MG63 (cell line): ENCODE measurements around the gene CENPH. TPM values are rescaled to one million over a fixed set of nuclear protein-coding genes. Genes with fewer than 3 reads are reported as not detected.
A peak's percentile ranks its signal among the peaks of the same experiment; 100 is the strongest.
"Not testable (repeated sequence)": the region's sequence is repeated elsewhere in the genome, so short reads cannot be mapped to it uniquely, and the experiment has no call there.

Experiments used
- DNase-seq: peaks from one replicate; pipeline ENCODE4 v3.0.0-alpha.2; 2020
- H3K27me3 ChIP-seq: fragments of 250-450 bp; sonication (Bioruptor Pico); 2 replicates; pipeline ENCODE4 v1.5.1; 2020; ENCODE audit warnings: mild to moderate bottlenecking, moderate library complexity
- H3K36me3 ChIP-seq: fragments of 250-450 bp; sonication (Bioruptor Pico); 2 replicates; pipeline ENCODE4 v1.5.1; 2020; ENCODE audit warnings: mild to moderate bottlenecking, moderate library complexity
- H3K4me3 ChIP-seq: fragments of 250-450 bp; sonication (Bioruptor Pico); 2 replicates; pipeline ENCODE4 v1.5.1; 2020; ENCODE audit warnings: mild to moderate bottlenecking, moderate library complexity
- H3K9me3 ChIP-seq: fragments of 250-450 bp; sonication (Bioruptor Pico); 2 replicates; pipeline ENCODE4 v1.5.1; 2020; ENCODE audit warnings: mild to moderate bottlenecking, moderate library complexity
- total RNA-seq: library from RNA; depleted of rRNA; stranded (reverse); fragments of >200 nt; shearing (Covaris generic); gene quantifications from 2 replicates; pipeline ENCODE4 v1.2.3, GENCODE V29; 2014; ENCODE audit warnings: low replicate concordance; rRNA removed

Gene CENPH
- total RNA-seq, 1 experiment from 2014 or later, result 33.6 TPM

DNA sequence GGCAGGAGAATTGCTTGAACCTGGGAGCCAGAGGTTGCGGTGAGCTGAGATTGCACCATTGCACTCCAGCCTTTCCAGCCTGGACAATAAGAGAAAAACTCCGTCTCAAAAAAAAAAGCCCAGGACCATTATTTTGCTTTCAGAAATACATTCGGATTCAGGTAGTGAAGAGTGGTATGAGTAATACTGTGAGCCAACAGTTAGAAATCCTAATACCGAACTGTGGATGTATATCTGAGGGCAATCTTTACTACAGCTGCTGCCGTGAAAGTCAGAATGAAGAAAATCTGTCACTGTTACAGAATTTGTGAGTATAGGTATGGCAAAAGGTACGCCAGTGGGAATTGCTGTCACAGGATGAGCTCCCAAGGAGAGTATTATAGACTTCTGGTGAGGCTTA lies 41.9 kb downstream of the CENPH start:
- DNase-seq, result no peak
- Histone ChIP-seq H3K4me3 (no peak overlapping the region), H3K36me3 (peaks cover 23% of the 10 kb centered on the region), H3K27me3 (no peaks in the 10 kb centered on the region), H3K9me3 (no peaks in the 10 kb centered on the region)

DNA sequence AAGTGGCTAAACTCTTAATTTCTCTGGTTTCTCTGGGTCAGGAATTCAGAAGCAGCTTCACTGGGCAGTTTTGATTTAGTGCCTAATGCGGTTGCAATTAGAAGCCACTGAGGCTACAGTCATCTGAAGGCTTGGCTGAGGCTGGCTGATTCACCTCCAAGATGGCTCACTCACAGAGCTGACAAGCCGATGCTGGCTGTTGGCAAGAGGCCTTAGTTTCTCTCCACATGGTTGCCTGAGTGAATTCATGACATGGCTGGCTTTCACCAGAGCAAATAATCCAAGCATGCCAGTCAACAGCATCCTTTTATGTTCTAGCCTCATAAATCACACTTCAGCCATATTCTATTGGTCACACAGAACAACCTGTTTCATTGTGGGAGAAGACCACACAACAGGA lies 42.5 kb downstream of the CENPH start:
- no peaks in the 10 kb centered on the region for H3K9me3 ChIP-seq
- peak; percentile 52 for DNase-seq
- no peaks in the 10 kb centered on the region for H3K27me3 ChIP-seq
- H3K4me3 ChIP-seq, result no peak overlapping the region
- peaks cover 23% of the 10 kb centered on the region for H3K36me3 ChIP-seq

DNA sequence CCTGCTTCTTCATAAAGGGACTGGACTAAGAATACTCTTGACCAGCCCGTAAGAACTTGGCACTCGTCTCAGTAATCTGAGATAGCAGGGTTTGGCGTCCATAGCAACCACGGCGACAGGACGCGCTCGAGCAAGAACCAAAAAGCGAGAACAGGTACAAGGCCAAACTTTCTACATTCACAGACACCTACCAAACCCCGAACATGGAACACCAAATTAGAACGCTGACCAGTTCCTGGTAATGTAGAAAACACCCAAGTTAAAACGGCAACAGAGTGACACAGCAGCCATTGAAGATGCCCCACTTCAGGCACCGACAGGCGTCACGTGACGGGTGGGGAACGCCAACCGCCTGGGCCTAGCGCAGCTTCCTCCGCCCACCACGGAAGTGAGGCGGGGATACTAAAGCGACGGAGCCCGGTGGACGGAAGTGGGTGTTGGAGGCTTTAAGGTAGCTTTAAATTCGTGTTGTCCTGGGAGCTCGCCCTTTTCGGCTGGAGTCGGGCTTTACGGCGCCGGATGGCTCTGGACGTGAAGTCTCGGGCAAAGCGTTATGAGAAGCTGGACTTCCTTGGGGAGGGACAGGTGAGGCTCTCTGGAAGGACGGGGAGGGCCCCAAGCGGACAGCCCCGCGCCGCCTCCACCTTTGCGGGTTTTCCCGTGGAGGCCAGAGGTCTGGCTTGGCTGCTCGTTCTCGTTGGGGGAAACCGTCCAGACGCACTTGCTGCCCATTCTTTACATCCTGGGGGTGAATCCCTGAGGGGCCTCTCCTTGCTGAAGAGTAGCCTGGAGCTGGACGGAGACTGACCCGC lies 45.3 kb downstream of the CENPH start, which contains the start of gene CDK7:
Gene CDK7 (plus strand): TSS at position 430 of the 812 bp plus-strand sequence. CDS start 90 bp downstream, at position 520.
- no peaks in the 10 kb centered on the region for H3K9me3 ChIP-seq
- H3K36me3 ChIP-seq, result peaks cover 11% of the 10 kb centered on the region
- peak; percentile 94 for DNase-seq
- H3K4me3 ChIP-seq, result peak within 1 kb of the TSS; percentile 86
- no peaks in the 10 kb centered on the region for H3K27me3 ChIP-seq

DNA sequence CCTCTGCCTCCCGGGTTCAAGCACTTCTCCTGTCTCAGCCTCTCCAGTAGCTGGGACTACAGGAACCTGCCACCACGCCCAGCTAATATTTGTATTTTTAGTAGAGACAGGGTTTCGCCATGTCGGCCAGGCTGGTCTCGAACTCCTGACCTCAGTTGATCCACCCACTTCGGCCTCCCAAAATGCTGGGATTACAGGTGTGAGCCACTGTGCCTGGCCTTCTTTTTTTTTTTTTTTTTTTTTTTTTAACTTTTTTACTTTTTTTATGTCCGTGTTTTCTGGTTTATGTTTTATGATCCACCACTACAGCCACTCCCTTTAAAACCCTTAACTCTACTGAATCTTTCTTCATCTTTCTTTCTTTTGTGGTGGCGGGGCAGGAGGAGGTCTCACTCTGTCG lies 47.4 kb downstream of the CENPH start:
- not testable (repeated sequence) for H3K4me3 ChIP-seq, H3K27me3 ChIP-seq, DNase-seq, H3K9me3 ChIP-seq
- peaks cover 22% of the 10 kb centered on the region for H3K36me3 ChIP-seq

DNA sequence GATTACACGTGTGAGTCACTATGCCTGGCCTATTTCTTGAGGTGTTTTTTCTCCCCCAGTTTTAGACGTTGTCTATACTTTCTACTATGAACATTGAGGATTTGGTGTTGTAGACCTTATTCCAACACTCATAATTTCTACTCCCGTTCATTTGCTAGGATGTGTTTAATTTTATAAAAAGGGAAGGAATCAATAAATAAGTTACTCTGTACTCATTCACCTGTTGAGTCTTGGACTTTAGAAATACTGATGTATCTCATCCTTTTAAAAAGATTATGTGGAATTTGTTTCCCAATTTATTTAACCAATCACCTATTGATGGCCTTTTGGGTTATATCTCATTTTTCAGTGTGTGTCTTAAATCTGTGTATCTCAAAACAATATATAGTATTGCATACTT lies 48.5 kb downstream of the CENPH start:
- Histone ChIP-seq H3K9me3 (no peaks in the 10 kb centered on the region), H3K4me3 (no peak overlapping the region), H3K36me3 (peaks cover 22% of the 10 kb centered on the region), H3K27me3 (no peaks in the 10 kb centered on the region)
- no peak for DNase-seq

DNA sequence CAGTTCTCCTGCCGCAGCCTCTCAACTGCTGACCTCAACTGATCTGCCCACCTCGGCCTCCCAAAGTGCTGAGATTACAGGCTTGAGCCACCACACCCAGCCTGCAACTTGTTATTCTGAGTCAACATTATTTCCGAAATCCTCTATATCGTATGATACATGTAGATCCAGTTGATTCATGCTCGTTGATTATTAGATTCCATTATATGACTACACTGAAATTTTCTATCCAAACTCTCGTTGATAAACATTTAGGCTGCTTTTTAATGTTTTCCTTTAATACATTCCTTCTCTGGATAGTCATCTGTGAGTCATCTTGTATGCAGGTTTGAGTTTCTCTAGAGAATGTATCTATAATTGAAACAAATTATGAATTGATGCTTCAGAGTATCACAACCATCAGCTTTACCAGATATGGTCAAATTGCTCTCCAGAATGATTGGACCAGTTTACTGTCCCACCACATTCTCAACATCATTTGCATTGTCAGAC lies 49.4 kb downstream of the CENPH start:
- peaks cover 27% of the 10 kb centered on the region for H3K36me3 ChIP-seq
- no peak overlapping the region for H3K4me3 ChIP-seq
- peak; percentile 64 for DNase-seq
- no peaks in the 10 kb centered on the region for H3K27me3 ChIP-seq
- no peaks in the 10 kb centered on the region for H3K9me3 ChIP-seq

DNA sequence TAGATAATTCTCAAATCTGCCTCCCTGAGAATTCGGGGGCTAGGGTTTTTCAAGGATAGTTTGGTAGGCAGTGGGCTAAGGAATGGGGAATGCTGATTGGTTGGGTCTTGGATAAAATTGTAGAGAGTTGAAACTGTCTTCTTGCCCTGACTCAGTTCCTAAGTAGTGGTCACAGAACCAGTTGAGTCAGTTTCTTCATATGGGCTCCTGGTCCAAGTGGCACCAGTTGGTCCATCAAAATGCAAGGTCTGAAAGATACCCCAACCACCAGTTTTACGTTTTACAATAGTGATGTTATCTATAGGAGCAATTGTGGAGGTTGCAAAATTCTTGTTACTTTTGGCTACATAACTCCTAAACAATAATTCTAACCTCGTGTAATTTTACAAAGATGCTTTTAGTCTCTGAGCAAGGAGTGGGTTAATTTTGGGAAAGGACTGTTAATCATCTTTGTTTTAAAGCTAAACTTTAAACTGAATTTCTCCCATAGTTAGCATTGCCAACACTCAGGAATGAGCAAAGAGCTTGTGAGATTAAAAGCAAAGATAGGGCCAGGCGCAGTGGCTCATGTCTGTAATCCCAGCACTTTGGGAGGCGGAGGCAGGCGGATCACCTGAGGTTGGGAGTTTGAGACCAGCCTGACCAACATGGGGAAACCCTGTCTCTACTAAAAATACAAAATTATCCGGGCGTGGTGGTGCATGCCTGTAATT lies 53.0 kb downstream of the CENPH start:
- DNase-seq, result no peak
- Histone ChIP-seq H3K4me3 (no peak overlapping the region), H3K36me3 (peaks cover 29% of the 10 kb centered on the region), H3K27me3 (no peaks in the 10 kb centered on the region), H3K9me3 (peaks cover 3% of the 10 kb centered on the region)

DNA sequence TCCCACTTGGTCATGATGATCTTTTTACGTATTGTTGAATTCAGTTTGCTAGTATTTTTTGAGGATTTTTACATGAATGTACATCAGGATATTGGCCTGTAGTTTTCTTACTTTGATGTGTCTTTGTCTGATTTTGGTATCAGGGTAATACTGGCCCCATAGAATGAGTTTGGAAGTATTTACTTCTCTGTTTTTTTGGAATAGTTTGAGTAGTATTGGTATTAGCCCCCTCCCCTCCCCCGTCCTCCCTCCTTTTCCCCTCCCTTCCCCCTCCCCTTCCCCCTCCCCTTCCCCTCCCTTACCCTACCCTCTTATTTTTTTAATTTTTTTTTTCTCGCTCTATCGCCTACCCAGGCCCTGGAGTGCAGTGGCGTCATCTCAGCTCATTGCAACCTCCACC lies 55.6 kb downstream of the CENPH start:
- Histone ChIP-seq H3K36me3 (peaks cover 27% of the 10 kb centered on the region), H3K4me3 (no peak overlapping the region), H3K27me3 (no peaks in the 10 kb centered on the region), H3K9me3 (peaks cover 12% of the 10 kb centered on the region)
- no peak for DNase-seq

DNA sequence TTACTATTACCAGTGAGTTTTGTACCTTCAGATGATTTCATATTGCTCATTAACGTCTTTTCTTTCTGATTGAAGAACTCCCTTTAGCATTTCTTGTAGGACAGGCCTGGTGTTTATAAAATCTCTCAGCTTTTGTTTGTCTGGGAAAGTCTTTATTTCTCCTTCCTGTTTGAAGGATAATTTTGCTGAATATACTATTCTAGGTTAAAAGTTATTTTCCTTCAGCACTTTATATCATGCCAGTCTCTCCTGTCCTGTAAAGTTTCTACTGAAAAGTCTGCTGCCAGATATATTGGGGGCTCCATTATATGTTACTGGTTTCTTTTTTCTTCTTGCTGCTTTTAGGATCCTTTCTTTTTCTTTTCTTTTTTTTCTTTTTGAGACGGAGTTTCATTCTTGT lies 58.6 kb downstream of the CENPH start:
- Histone ChIP-seq H3K4me3 (no peak overlapping the region), H3K9me3 (peaks cover 12% of the 10 kb centered on the region), H3K36me3 (peaks cover 14% of the 10 kb centered on the region), H3K27me3 (no peaks in the 10 kb centered on the region)
- no peak for DNase-seq

DNA sequence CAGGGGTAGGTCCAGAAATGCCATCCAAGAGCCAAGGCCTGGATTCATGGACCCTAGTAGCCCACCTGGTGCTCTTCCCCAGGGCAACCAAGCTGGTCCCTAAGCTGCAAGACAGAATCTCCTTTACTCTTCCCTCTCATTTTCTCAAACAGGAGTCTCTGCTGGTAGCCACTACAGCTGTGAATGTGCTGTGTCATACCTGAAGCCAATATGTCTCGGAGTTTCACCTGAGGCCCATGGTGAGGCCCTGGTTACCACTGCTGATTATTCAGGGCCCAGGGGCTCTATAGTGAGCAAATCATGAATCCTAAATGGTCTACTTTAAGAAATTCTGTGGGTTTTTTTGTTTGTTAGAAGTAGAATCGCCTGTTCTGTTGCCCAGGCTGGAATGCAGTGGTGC lies 61.2 kb downstream of the CENPH start:
- DNase-seq, result no peak
- H3K4me3 ChIP-seq, result no peak overlapping the region
- H3K9me3 ChIP-seq, result peaks cover 12% of the 10 kb centered on the region
- H3K27me3 ChIP-seq, result no peaks in the 10 kb centered on the region
- peaks cover 17% of the 10 kb centered on the region for H3K36me3 ChIP-seq

DNA sequence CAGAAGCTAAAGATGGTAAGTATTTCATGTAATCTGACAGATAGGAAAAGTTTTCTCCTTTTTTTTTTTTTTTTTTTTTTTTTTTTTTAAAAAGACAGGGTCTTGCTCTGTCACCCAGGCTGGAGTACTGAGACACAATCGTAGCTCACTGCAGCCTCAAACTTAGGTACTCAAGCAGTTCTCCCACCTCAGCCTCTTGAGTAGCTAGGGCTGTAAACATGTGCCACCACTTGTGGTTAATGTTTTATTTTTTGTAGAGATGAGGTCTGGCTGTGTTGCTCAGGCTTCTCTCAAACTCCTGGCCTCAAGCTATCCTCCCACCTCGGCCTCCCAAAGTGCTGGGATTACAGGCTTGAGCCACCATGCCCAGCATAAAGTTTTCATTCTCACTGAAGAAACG lies 63.1 kb downstream of the CENPH start:
- peaks cover 8% of the 10 kb centered on the region for H3K9me3 ChIP-seq

DNA sequence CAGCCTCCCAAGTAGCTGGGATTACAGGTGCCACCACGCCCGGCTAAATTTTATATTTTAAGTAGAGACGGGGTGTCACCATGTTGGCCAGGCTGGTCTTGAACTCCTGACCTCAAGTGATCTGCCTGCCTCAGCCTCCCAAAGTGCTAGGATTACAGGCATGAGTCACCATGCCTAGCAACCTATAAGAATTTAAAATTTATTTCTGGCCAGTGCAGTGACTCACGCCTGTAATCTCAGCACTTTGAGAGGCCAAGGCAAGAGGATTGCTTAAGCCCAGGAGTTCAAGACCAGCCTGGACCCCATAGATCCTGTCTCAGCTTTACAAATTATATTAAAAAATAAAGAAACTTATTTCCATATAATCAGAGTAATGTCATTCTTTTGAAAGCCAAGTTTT lies 66.6 kb downstream of the CENPH start:
- H3K36me3 ChIP-seq, result peaks cover 50% of the 10 kb centered on the region
- not testable (repeated sequence) for H3K4me3 ChIP-seq, H3K9me3 ChIP-seq, H3K27me3 ChIP-seq
- DNase-seq, result peak; percentile 35

More for the DNA sequence above, 63.1 kb downstream of the CENPH start:
- Histone ChIP-seq H3K36me3 (peaks cover 29% of the 10 kb centered on the region), H3K4me3 (no peak overlapping the region), H3K27me3 (no peaks in the 10 kb centered on the region)
- no peak for DNase-seq

DNA sequence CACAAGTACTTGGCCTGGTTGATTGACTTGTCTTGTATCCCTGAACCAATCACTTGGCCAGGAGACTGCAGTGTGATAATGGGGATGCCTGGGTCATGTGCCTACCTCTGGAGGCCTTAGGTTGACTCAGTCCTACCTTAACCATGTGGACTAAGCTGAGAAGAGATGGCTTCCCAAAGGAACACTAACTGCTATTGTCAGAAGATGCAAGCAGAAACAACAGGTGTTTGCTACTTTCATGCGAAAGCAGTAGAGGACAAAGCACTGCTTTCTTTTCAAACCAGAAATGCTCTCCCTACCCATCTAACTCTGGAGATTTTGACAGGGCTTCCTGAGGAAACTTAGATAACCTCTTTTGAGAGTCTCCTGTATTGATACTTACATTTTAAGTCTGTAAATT lies 68.2 kb downstream of the CENPH start:
- Histone ChIP-seq H3K27me3 (no peaks in the 10 kb centered on the region), H3K36me3 (peaks cover 59% of the 10 kb centered on the region)

More for the DNA sequence above, 68.2 kb downstream of the CENPH start:
- Histone ChIP-seq H3K4me3 (no peak overlapping the region), H3K9me3 (no peaks in the 10 kb centered on the region)
- DNase-seq, result no peak

Other genes with a start within 250 kb of the CENPH start
- 38.4 and 40.8 TPM in 2 replicates for gene SLC30A5, start 95.6 kb upstream of the CENPH start, total RNA-seq
- 310 and 430 TPM in 2 replicates for gene CCNB1, start 22.4 kb upstream of the CENPH start, total RNA-seq
- 48.3 and 56.2 TPM in 2 replicates for gene CDK7, start 45.3 kb downstream of the CENPH start, total RNA-seq
- 2.1 and 5.3 TPM in 2 replicates for gene CCDC125, start 143.2 kb downstream of the CENPH start, total RNA-seq
- 35.2 and 49.9 TPM in 2 replicates for gene AK6, start 179.9 kb downstream of the CENPH start, total RNA-seq
- 73.7 and 104 TPM in 2 replicates for gene TAF9, start 179.9 kb downstream of the CENPH start, total RNA-seq
- gene RAD17, start 180.2 kb downstream of the CENPH start, total RNA-seq, result 2.5 and 12.4 TPM in 2 replicates
- not detected in 2 replicates for gene MARVELD2, start 225.5 kb downstream of the CENPH start, total RNA-seq